IMR-90 (cell line): Measurements from ENCODE around the gene DOCK2. TPM values are rescaled to one million over a fixed set of nuclear protein-coding genes. Genes with fewer than 3 reads are reported as not detected.

Experiments
- ATAC-seq: fragments of 200-7000 bp; cut with Tn5 transposase; 2 replicates; pipeline ENCODE4 v1.9.1; 2020; ENCODE audit warnings: low read depth, mild to moderate bottlenecking, moderate library complexity
- BruUV-seq: library from RNA; stranded (reverse); fragments of 400-500 nt; replicated peaks from 2 replicates; lab custom pipeline; 2021; lab: Mats Ljungman, UMichigan
- CTCF ChIA-PET: fragments of 300-600 bp; formaldehyde crosslinking; extraction: SDS; loops from one replicate; lab custom pipeline; 2021; ENCODE audit warnings: antibody characterized with exemption; lab: Yijun Ruan, JAX
- POLR2A ChIA-PET: fragments of 300-600 bp; sonication (Branson Sonifier 250); formaldehyde crosslinking; loops from one replicate; lab custom pipeline; 2022; ENCODE audit warnings: antibody characterized with exemption; ENCODE audit not compliant: unreplicated experiment; lab: Charles Lee
- DNase-seq: peaks from one replicate; pipeline ENCODE4 v3.0.0; 2013
- H2AFZ ChIP-seq: replicated peaks from 2 replicates; pipeline ENCODE3; 2013; ENCODE audit warnings: low read length, mild to moderate bottlenecking; ENCODE audit not compliant: poor library complexity
- H2AK5ac ChIP-seq: 2 replicates; pipeline ENCODE4 v1.6.1; 2013; ENCODE audit warnings: low read depth, low read length, inconsistent platforms
- H2AK9ac ChIP-seq: replicated peaks from 2 replicates; pipeline ENCODE3; 2013; ENCODE audit warnings: mild to moderate bottlenecking, low read depth, low read length, moderate library complexity; ENCODE audit not compliant: poor library complexity
- H2BK120ac ChIP-seq: 2 replicates; pipeline ENCODE4 v1.6.1; 2013; ENCODE audit warnings: low read depth, low read length, inconsistent platforms
- H2BK15ac ChIP-seq: 3 replicates; pipeline ENCODE4 v1.6.1; 2013; ENCODE audit warnings: low read depth, low read length, inconsistent platforms
- H2BK20ac ChIP-seq: 2 replicates; pipeline ENCODE4 v1.6.1; 2013; ENCODE audit warnings: low read depth, mild to moderate bottlenecking, inconsistent platforms, low read length, moderate library complexity
- H2BK5ac ChIP-seq: 2 replicates; pipeline ENCODE4 v1.6.1; 2013; ENCODE audit warnings: mild to moderate bottlenecking, low read depth, low read length, inconsistent platforms; ENCODE audit not compliant: poor library complexity, severe bottlenecking
- H3K14ac ChIP-seq: replicated peaks from 2 replicates; pipeline ENCODE4 v1.6.1; 2013; ENCODE audit warnings: low read depth, low read length, inconsistent platforms
- H3K18ac ChIP-seq: 2 replicates; pipeline ENCODE4 v1.6.1; 2013; ENCODE audit warnings: low read depth, low read length, control low read depth
- H3K23ac ChIP-seq: 2 replicates; pipeline ENCODE4 v1.6.1; 2013; ENCODE audit warnings: low read depth, low read length, inconsistent platforms
- H3K27ac ChIP-seq: 2 replicates; pipeline ENCODE4 v1.5.1; 2013; ENCODE audit warnings: mild to moderate bottlenecking, control low read depth, low read length; ENCODE audit not compliant: insufficient read depth
- H3K27me3 ChIP-seq: 2 replicates; pipeline ENCODE4 v1.6.1; 2013; ENCODE audit warnings: low read length; ENCODE audit not compliant: control insufficient read depth, insufficient read depth
- H3K36me3 ChIP-seq: 2 replicates; pipeline ENCODE4 v1.6.1; 2013; ENCODE audit warnings: low read length, mixed read lengths; ENCODE audit not compliant: control insufficient read depth, insufficient read depth
- H3K4ac ChIP-seq: 2 replicates; pipeline ENCODE4 v1.6.1; 2013; ENCODE audit warnings: low read depth, low read length, inconsistent platforms
- H3K4me1 ChIP-seq: 2 replicates; pipeline ENCODE4 v1.6.1; 2013; ENCODE audit warnings: low read length, mixed read lengths; ENCODE audit not compliant: control insufficient read depth, insufficient read depth
- H3K4me2 ChIP-seq: 2 replicates; pipeline ENCODE4 v1.6.1; 2013; ENCODE audit warnings: low read depth, mild to moderate bottlenecking, control low read depth, low read length, moderate library complexity
- H3K4me3 ChIP-seq: 2 replicates; pipeline ENCODE4 v1.5.1; 2013; ENCODE audit warnings: low read depth, mild to moderate bottlenecking, control low read depth, low read length, moderate library complexity; ENCODE audit not compliant: insufficient read depth
- H3K56ac ChIP-seq: 2 replicates; pipeline ENCODE4 v1.6.1; 2013; ENCODE audit warnings: low read length, inconsistent platforms; ENCODE audit not compliant: insufficient read depth; ENCODE audit errors: extremely low read depth
- H3K79me1 ChIP-seq, 2 experiments: 2 replicates each; pipeline ENCODE4 v1.6.1; 2013; ENCODE audit warnings: low read length in 2 of 2, inconsistent platforms in 1 of 2, low read depth in 1 of 2
- H3K9ac ChIP-seq: 2 replicates; pipeline ENCODE4 v1.6.1; 2013; ENCODE audit warnings: low read depth, low read length, control low read depth
- H3K9me1 ChIP-seq: 2 replicates; pipeline ENCODE4 v1.6.1; 2013; ENCODE audit warnings: low read length, inconsistent platforms; ENCODE audit not compliant: insufficient read depth
- H3K9me3 ChIP-seq: 2 replicates; pipeline ENCODE4 v1.6.1; 2013; ENCODE audit warnings: low read length; ENCODE audit not compliant: control insufficient read depth, insufficient read depth
- H4K20me1 ChIP-seq: 2 replicates; pipeline ENCODE4 v1.6.1; 2013; ENCODE audit warnings: low read length, inconsistent platforms; ENCODE audit not compliant: insufficient read depth
- H4K5ac ChIP-seq: 2 replicates; pipeline ENCODE4 v1.6.1; 2013; ENCODE audit warnings: mild to moderate bottlenecking, low read depth, low read length, control low read depth
- H4K8ac ChIP-seq, 2 experiments: 2 replicates each; pipeline ENCODE4 v1.6.1; 2013; ENCODE audit warnings: low read depth in 2 of 2, low read length in 2 of 2, control low read depth in 1 of 2, inconsistent platforms in 1 of 2
- H4K91ac ChIP-seq: 2 replicates; pipeline ENCODE4 v1.6.1; 2013; ENCODE audit warnings: low read depth, low read length, inconsistent platforms; ENCODE audit not compliant: insufficient read depth
- FOS ChIP-seq: fragments of 150-350 bp; IDR thresholded peaks from 2 replicates; pipeline ENCODE4 v1.6.1; 2016; ENCODE audit warnings: low read depth, low read length
- NFE2L2 ChIP-seq: fragments of 150-350 bp; IDR thresholded peaks from 2 replicates; pipeline ENCODE4 v1.6.1; 2016; ENCODE audit warnings: low read depth, mild to moderate bottlenecking, low read length
- POLR2A ChIP-seq: IDR thresholded peaks from 2 replicates; pipeline ENCODE4 v1.6.1; 2012; ENCODE audit warnings: mild to moderate bottlenecking, low read depth, low read length
- WGBS, 2 experiments: methylation state at CpG; one replicate each; pipeline versions ENCODE4 v1.1.5 to v1.1.7; 2013; ENCODE audit warnings: missing lambda C conversion rate in 2 of 2; ENCODE audit not compliant: insufficient read length in 1 of 2; ENCODE audit errors: extremely low coverage in 2 of 2; 5-methylcytosine and 5-hydroxymethylcytosine counted together
- dilution Hi-C: fragments of 300-500 bp; cut with HindIII; formaldehyde crosslinking; loops from one replicate; pipeline ENCODE4 v1.14.3; 2018; ENCODE audit warnings: low sequenced_read_pairs; ENCODE audit not compliant: unreplicated experiment
- in situ Hi-C: fragments of 300-500 bp; cut with MboI; formaldehyde crosslinking; loops from 3 replicates; pipeline ENCODE4 v1.14.3; 2019; ENCODE audit warnings: low sequenced_read_pairs, inconsistent platforms, mixed read lengths
- intact Hi-C: fragments of 100-400 bp; cut with micrococcal nuclease; formaldehyde crosslinking; loops from 2 replicates; pipeline ENCODE4 v1.10.0; 2022
- polyA plus RNA-seq, 3 experiments: library from polyadenylated mRNA; depleted of rRNA; stranded (reverse); fragments of >200 nt; gene quantifications; 2 replicates each; pipeline ENCODE4 v1.2.3, GENCODE V29; 2012; ENCODE audit warnings: low replicate concordance in 1 of 3
- total RNA-seq: library from RNA; depleted of rRNA; stranded (reverse); fragments of >200 nt; gene quantifications from 2 replicates; pipeline ENCODE4 v1.2.3, GENCODE V29; 2012
- TF ChIP-seq, protein P1 (sequence below): conservative IDR thresholded peaks from 2 replicates; pipeline ENCODE4 v1.5.1; 2012; ENCODE audit warnings: mild to moderate bottlenecking, low read depth, low read length, improper control_type of control experiment

Gene DOCK2
- total and polyA plus RNA-seq, 2 of the 4 experiments (the other 2 are of a cell fraction) = 0.72 to 3.0 TPM

DNA sequence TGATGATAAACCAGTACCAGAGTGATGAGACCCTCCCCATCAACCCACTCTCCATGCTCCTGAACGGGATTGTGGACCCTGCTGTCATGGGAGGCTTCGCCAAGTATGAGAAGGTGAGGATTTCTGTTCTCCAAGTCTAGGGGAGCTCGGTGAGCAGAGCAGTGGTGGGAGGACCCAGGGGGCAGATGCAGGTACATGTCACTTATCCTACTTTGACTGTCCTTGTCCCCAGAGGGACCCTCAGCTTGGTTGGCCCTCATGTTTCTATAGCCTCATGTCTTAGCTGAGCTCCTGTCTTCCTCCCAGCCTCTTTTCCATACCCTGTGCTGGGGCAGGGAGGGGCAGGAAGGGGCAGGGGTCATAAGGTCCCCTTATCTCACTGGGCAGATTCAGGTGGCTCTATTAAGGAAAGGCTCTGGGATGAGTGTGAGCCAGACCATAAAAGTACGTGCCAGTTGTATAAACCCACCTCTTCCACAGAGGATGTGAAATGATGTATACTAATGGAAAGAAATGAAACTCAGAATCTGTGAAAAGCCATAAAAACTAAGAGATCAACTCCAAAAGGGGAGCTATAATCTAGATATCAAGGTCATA is 430.6 kb downstream of the DOCK2 start:
- H2AK9ac ChIP-seq = no peak overlapping the region
- dilution Hi-C loops (no loop called here), in situ Hi-C loops (no loop called here), intact Hi-C loops (no loop called here)
- H3K27me3 ChIP-seq = peaks cover 2% of the 10 kb centered on the region; the same call in 1 of the 2 replicates
- H2BK15ac ChIP-seq = no peak overlapping the region
- H3K4me2 ChIP-seq = no peak overlapping the region
- no peak overlapping the region for H4K5ac ChIP-seq
- ChIA-PET CTCF (no interaction called here), POLR2A (no interaction called here)
- H3K4me1 ChIP-seq = no peaks in the 10 kb centered on the region
- H4K20me1 ChIP-seq = no peaks in the 10 kb centered on the region
- no peak overlapping the region for H3K14ac ChIP-seq
- H3K9me3 ChIP-seq = no peaks in the 10 kb centered on the region
- WGBS, 2 experiments = no CpG with 5 or more reads among the region's 4 CpGs
- no peak overlapping the region for H3K27ac ChIP-seq
- H4K91ac ChIP-seq = no peak overlapping the region
- H3K18ac ChIP-seq = no peak overlapping the region
- H3K9me1 ChIP-seq = no peaks in the 10 kb centered on the region
- H3K56ac ChIP-seq = no peak overlapping the region
- H2BK20ac ChIP-seq = no peak overlapping the region
- H3K79me1 ChIP-seq = no peaks in the 10 kb centered on the region
- TF ChIP-seq FOS (no peak), POLR2A (no peak), NFE2L2 (no peak)
- TF ChIP-seq, protein P1, sequence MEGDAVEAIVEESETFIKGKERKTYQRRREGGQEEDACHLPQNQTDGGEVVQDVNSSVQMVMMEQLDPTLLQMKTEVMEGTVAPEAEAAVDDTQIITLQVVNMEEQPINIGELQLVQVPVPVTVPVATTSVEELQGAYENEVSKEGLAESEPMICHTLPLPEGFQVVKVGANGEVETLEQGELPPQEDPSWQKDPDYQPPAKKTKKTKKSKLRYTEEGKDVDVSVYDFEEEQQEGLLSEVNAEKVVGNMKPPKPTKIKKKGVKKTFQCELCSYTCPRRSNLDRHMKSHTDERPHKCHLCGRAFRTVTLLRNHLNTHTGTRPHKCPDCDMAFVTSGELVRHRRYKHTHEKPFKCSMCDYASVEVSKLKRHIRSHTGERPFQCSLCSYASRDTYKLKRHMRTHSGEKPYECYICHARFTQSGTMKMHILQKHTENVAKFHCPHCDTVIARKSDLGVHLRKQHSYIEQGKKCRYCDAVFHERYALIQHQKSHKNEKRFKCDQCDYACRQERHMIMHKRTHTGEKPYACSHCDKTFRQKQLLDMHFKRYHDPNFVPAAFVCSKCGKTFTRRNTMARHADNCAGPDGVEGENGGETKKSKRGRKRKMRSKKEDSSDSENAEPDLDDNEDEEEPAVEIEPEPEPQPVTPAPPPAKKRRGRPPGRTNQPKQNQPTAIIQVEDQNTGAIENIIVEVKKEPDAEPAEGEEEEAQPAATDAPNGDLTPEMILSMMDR = no peak
- no peak overlapping the region for H2BK120ac ChIP-seq
- H4K8ac ChIP-seq = no peak overlapping the region
- no peak for ATAC-seq
- BruUV-seq = no TSS peak
- DNase-seq = no peak
- H3K9ac ChIP-seq = no peak overlapping the region
- no peak overlapping the region for H3K23ac ChIP-seq
- H3K36me3 ChIP-seq = no peaks in the 10 kb centered on the region
- no peak overlapping the region for H3K4me3 ChIP-seq
- H2BK5ac ChIP-seq = no peak overlapping the region
- H3K4ac ChIP-seq = no peak overlapping the region
- no peak overlapping the region for H2AFZ ChIP-seq
- H2AK5ac ChIP-seq = no peak overlapping the region
